Astrocyte (in vitro differentiated cells and primary cell): ENCODE measurements around the gene GYG2.

Source experiments
- CTCF ChIP-seq: IDR thresholded peaks from 2 replicates; pipeline ENCODE4 v1.5.1; 2011; ENCODE audit warnings: low read depth, mild to moderate bottlenecking, inconsistent platforms, low read length, moderate library complexity; ENCODE audit not compliant: insufficient read depth
- EZH2 ChIP-seq: IDR thresholded peaks from 2 replicates; pipeline ENCODE4 v1.6.1; 2012; ENCODE audit warnings: mild to moderate bottlenecking, low read length, inconsistent platforms; ENCODE audit not compliant: insufficient read depth

GRCh38 chrX:2878563-2878962, 49.8 kb downstream of the GYG2 start:
- no peak for TF ChIP-seq CTCF
- no peak for TF ChIP-seq EZH2
